ENCODE results near the gene CCP110. TPM values are rescaled to one million over a fixed set of nuclear protein-coding genes. Genes with fewer than 3 reads are reported as not detected.
"Not testable (repeated sequence)": the region's sequence is repeated elsewhere in the genome, so short reads cannot be mapped to it uniquely, and the experiment has no call there.

Gene CCP110
- total RNA-seq, 4 donors from 2014 or later = 14.0 to 16.1 (median 15.1) TPM

GRCh38 chr16:19528666-19529065, 4.9 kb downstream of the CCP110 start:
- TF ChIP-seq EP300 (IDR thresholded peaks at IDR 0.05) (no peak), CTCF (IDR thresholded peaks at IDR 0.05) (no peak), POLR2A (IDR thresholded peaks at IDR 0.05; ENCODE audit: low read depth) (no peak), POLR2AphosphoS5 (IDR thresholded peaks at IDR 0.05) (no peak)
- H3K4me3 ChIP-seq = no peak overlapping the region
- H3K27ac ChIP-seq (replicated peaks in 1 of 4) = no peak overlapping the region

GRCh38 chr16:19532601-19533000, 8.9 kb downstream of the CCP110 start:
- intact Hi-C loops (cut with DNase I) = no loop called here
- H3K4me3 ChIP-seq = no peak overlapping the region
- no peaks in the 10 kb centered on the region for H3K9me3 ChIP-seq
- H3K27me3 ChIP-seq = no peaks in the 10 kb centered on the region
- H3K27ac ChIP-seq (replicated peaks in 1 of 4) = no peak overlapping the region
- no peak for DNase-seq (ENCODE audit: extremely low spot score)
- peaks cover 0 to 8% (median 0%) of the 10 kb centered on the region in 4 donors for H3K4me1 ChIP-seq
- 81% methylated on average over 1 of the region's 1 CpG for WGBS
- peaks cover 15 to 77% (median 39%) of the 10 kb centered on the region in 4 donors for H3K36me3 ChIP-seq
- TF ChIP-seq POLR2A (IDR thresholded peaks at IDR 0.05; ENCODE audit: low read depth) = no peak
- TF ChIP-seq EP300 (IDR thresholded peaks at IDR 0.05) = no peak
- no peak for TF ChIP-seq POLR2AphosphoS5 (IDR thresholded peaks at IDR 0.05)

More at GRCh38 chr16:19528666-19529065, 4.9 kb downstream of the CCP110 start:
- Histone ChIP-seq H3K9me3 (no peaks in the 10 kb centered on the region), H3K36me3 (peaks cover 8 to 48% (median 19%) of the 10 kb centered on the region in 4 donors), H3K27me3 (no peaks in the 10 kb centered on the region), H3K4me1 (peaks cover 9 to 32% (median 17%) of the 10 kb centered on the region in 4 donors)
- DNase-seq (ENCODE audit: extremely low spot score) = no peak
- intact Hi-C loops (cut with DNase I) = loop anchor here (10.0 kb wide), 2 partner anchors 464 to 734 kb away; partner anchors contain the start of genes COQ7 and RPS15A
- WGBS = 98% methylated on average over 3 of the region's 3 CpGs

GRCh38 chr16:19540241-19540970, 16.7 kb downstream of the CCP110 start:
- H3K36me3 ChIP-seq = peaks cover 33 to 79% (median 58%) of the 10 kb centered on the region in 4 donors
- no peaks in the 10 kb centered on the region for H3K27me3 ChIP-seq
- H3K27ac ChIP-seq (replicated peaks in 1 of 4) = no peak overlapping the region
- intact Hi-C loops (cut with DNase I) = no loop called here
- no peak for DNase-seq (ENCODE audit: extremely low spot score)
- no peaks in the 10 kb centered on the region for H3K9me3 ChIP-seq
- 95% methylated on average over 6 of the region's 6 CpGs for WGBS
- H3K4me1 ChIP-seq = peaks cover 0 to 4% (median 0%) of the 10 kb centered on the region in 4 donors
- TF ChIP-seq POLR2AphosphoS5 (IDR thresholded peaks at IDR 0.05) (no peak), POLR2A (IDR thresholded peaks at IDR 0.05; ENCODE audit: low read depth) (no peak), CTCF (IDR thresholded peaks at IDR 0.05) (no peak), EP300 (IDR thresholded peaks at IDR 0.05) (no peak)
- H3K4me3 ChIP-seq = no peak overlapping the region

- 47% methylated on average over 3 of the region's 3 CpGs for WGBS
- H3K9me3 ChIP-seq = no peaks in the 10 kb centered on the region
- H3K36me3 ChIP-seq = peaks cover 32 to 82% (median 62%) of the 10 kb centered on the region in 4 donors
- no peak overlapping the region for H3K27ac ChIP-seq (replicated peaks in 1 of 4)
- no peaks in the 10 kb centered on the region for H3K27me3 ChIP-seq
- intact Hi-C loops (cut with DNase I) = no loop called here
- peaks cover 0 to 4% (median 0%) of the 10 kb centered on the region in 4 donors for H3K4me1 ChIP-seq
- no peak overlapping the region for H3K4me3 ChIP-seq
- DNase-seq (ENCODE audit: extremely low spot score) = no peak
- TF ChIP-seq CTCF (IDR thresholded peaks at IDR 0.05) (no peak), POLR2A (IDR thresholded peaks at IDR 0.05; ENCODE audit: low read depth) (no peak), POLR2AphosphoS5 (IDR thresholded peaks at IDR 0.05) (no peak), EP300 (IDR thresholded peaks at IDR 0.05) (no peak)
These were observed 18.5 kb downstream of the CCP110 start for GRCh38 chr16:19542138-19542821.

- intact Hi-C loops (cut with DNase I) = not testable (repeated sequence)
- WGBS = 83% methylated on average over 10 of the region's 10 CpGs
- peaks cover 34 to 86% (median 65%) of the 10 kb centered on the region in 4 donors for H3K36me3 ChIP-seq
These were observed 19.7 kb downstream of the CCP110 start for GRCh38 chr16:19543278-19543996.

More at GRCh38 chr16:19543278-19543996, 19.7 kb downstream of the CCP110 start:
- not testable (repeated sequence) for H3K27me3 ChIP-seq; H3K4me1 ChIP-seq; DNase-seq (ENCODE audit: extremely low spot score); H3K27ac ChIP-seq (replicated peaks in 1 of 4); H3K4me3 ChIP-seq; H3K9me3 ChIP-seq
